Colonic mucosa (tissue), 4 donors: ENCODE measurements around the gene ELP2. TPM values are rescaled to one million over a fixed set of nuclear protein-coding genes. Genes with fewer than 3 reads are reported as not detected.
"Not testable (repeated sequence)": the region's sequence is repeated elsewhere in the genome, so short reads cannot be mapped to it uniquely, and the experiment has no call there.

Experiments
- DNase-seq: peaks from one replicate; pipeline ENCODE4 v3.0.0-alpha.2; 2020
- H3K27ac ChIP-seq: fragments of 200-600 bp; one replicate; pipeline ENCODE4 v1.8.0; 2021
- H3K27me3 ChIP-seq: fragments of 200-600 bp; one replicate; pipeline ENCODE4 v1.8.0; 2021
- H3K36me3 ChIP-seq: fragments of 200-600 bp; one replicate; pipeline ENCODE4 v1.8.0; 2021
- H3K4me1 ChIP-seq: fragments of 200-600 bp; one replicate; pipeline ENCODE4 v1.8.0; 2021; ENCODE audit warnings: mild to moderate bottlenecking
- H3K4me3 ChIP-seq: fragments of 200-600 bp; one replicate; pipeline ENCODE4 v1.8.0; 2021
- H3K9ac ChIP-seq, 2 donors: one replicate each; pipeline ENCODE4 v1.7.0; 2013; ENCODE audit warnings: control low read depth in 2 of 2, low read depth in 2 of 2, low read length in 2 of 2
- H3K9me3 ChIP-seq: fragments of 200-600 bp; one replicate; pipeline ENCODE4 v1.8.0; 2021
- intact Hi-C: fragments of 100-400 bp; cut with DNase I; formaldehyde crosslinking; loops from one replicate; pipeline ENCODE4 v1.14.1; 2022
- total RNA-seq, 2 donors: library from RNA; stranded (reverse); fragmentation: NEBNext Ultra II Directional in 1 of 2; extraction: Animal tissue kit (Norgen Biotek cat#: 25700) in 1 of 2; gene quantifications; one replicate each; pipeline ENCODE4 v1.2.1, GENCODE V29; 2021
- TF ChIP-seq, protein P1 (sequence below): fragments of 200-600 bp; IDR thresholded peaks from one replicate; pipeline ENCODE4 v1.8.0; 2022; ENCODE audit warnings: antibody characterized with exemption, mild to moderate bottlenecking
- donor health status: healthy.
- donor health status: DM: no; HTN: no; CAD: no.
- donor health status: DM: no; HTN: no; CAD: no.

Gene ELP2
- total RNA-seq, 2 donors from 2014 or later: 48.3 to 51.6 TPM

DNA sequence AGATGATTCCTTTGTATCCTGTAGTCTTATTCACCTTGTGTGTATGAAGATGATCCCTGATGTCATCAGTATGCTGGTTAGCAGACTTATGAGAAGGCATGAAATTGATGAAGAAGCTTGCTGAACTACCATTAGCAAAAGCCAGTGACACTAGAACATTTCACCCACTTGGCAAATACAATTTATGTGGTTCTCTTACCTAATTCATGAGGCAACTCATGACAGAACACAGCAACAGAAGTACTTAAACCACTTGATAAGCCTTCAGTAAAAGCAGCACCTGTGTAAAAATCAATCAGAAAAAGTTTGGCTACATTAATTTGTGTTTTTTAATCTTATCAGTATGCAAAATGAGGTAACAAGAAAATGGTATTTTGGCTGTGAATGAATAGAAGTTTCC lies 17.4 kb upstream of the ELP2 start:
- intact Hi-C loops: no loop called here
- no peaks in the 10 kb centered on the region for H3K27me3 ChIP-seq
- no peaks in the 10 kb centered on the region for H3K4me1 ChIP-seq
- peaks cover 8% of the 10 kb centered on the region for H3K36me3 ChIP-seq
- H3K9me3 ChIP-seq: no peaks in the 10 kb centered on the region
- no peak for DNase-seq
- TF ChIP-seq, protein P1, sequence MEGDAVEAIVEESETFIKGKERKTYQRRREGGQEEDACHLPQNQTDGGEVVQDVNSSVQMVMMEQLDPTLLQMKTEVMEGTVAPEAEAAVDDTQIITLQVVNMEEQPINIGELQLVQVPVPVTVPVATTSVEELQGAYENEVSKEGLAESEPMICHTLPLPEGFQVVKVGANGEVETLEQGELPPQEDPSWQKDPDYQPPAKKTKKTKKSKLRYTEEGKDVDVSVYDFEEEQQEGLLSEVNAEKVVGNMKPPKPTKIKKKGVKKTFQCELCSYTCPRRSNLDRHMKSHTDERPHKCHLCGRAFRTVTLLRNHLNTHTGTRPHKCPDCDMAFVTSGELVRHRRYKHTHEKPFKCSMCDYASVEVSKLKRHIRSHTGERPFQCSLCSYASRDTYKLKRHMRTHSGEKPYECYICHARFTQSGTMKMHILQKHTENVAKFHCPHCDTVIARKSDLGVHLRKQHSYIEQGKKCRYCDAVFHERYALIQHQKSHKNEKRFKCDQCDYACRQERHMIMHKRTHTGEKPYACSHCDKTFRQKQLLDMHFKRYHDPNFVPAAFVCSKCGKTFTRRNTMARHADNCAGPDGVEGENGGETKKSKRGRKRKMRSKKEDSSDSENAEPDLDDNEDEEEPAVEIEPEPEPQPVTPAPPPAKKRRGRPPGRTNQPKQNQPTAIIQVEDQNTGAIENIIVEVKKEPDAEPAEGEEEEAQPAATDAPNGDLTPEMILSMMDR: no peak
- no peak overlapping the region for H3K4me3 ChIP-seq
- H3K9ac ChIP-seq: no peak overlapping the region
- no peak overlapping the region for H3K27ac ChIP-seq

DNA sequence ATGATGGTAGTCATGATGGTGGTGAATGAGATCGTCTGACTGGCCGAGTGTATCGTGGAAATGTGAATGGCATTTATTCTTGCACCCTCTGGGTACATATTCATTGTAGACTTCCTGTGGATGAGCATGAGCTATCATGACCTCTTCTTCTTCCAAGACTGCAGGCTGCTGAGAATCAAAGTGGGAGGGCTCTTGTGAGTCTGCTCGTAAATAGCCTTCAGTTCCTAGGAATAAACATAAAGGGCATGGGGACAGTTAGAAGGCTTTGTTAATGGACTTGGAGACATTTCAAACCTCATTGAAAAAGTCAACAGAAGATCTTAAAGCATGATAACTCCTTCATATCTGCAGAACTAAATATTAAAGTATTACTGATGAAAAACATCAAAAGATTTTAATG lies 15.4 kb upstream of the ELP2 start:
- intact Hi-C loops: no loop called here
- H3K36me3 ChIP-seq: peaks cover 8% of the 10 kb centered on the region
- H3K27ac ChIP-seq: no peak overlapping the region
- H3K27me3 ChIP-seq: no peaks in the 10 kb centered on the region
- no peak overlapping the region for H3K4me3 ChIP-seq
- H3K9ac ChIP-seq: no peak overlapping the region
- TF ChIP-seq, protein P1: no peak
- no peak for DNase-seq
- no peaks in the 10 kb centered on the region for H3K9me3 ChIP-seq
- no peaks in the 10 kb centered on the region for H3K4me1 ChIP-seq

DNA sequence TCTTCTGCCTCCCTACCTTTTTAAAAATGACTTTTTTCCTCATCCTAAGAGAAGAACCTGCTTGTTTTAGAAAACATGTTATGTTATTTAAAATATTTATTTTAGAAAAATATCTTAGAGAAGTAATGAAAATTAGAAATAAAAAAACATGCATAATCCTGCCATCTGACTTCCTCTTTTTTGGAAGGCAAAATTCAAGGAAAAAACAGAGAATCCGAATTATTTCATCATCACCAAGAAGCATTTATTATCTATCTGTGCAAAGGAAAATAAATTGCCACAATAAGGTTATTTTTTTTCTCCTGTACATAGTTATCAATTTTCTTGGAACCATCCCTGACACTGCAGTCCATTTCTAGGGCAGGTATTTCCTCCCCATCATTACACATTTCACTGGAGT lies 15.0 kb upstream of the ELP2 start:
- no peaks in the 10 kb centered on the region for H3K27me3 ChIP-seq
- H3K4me1 ChIP-seq: no peaks in the 10 kb centered on the region
- TF ChIP-seq, protein P1: no peak
- DNase-seq: no peak
- H3K27ac ChIP-seq: no peak overlapping the region
- no peak overlapping the region for H3K9ac ChIP-seq
- H3K9me3 ChIP-seq: no peaks in the 10 kb centered on the region
- intact Hi-C loops: no loop called here
- no peak overlapping the region for H3K4me3 ChIP-seq
- H3K36me3 ChIP-seq: peaks cover 8% of the 10 kb centered on the region

DNA sequence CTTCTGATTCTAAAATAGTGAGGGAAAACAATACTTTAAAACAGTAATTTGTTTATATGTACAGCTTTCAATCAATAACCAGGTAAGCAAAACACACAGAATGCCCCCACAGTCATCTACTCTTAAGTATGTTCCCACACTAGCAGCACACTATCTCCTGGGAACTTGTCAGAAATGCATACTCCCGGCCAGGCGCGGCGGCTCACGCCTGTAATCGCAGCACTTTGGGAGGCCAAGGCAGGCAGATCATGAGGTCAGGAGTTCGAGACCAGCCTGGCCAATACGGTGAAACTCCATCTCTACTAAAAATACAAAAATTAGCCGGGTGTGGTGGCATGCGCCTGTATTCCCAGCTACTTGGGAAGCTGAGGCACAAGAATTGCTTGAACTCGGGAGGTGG lies 12.9 kb upstream of the ELP2 start:
- DNase-seq, H3K4me1 ChIP-seq, H3K4me3 ChIP-seq, H3K36me3 ChIP-seq, H3K27me3 ChIP-seq, H3K27ac ChIP-seq, H3K9me3 ChIP-seq, H3K9ac ChIP-seq, intact Hi-C loops: not testable (repeated sequence)

DNA sequence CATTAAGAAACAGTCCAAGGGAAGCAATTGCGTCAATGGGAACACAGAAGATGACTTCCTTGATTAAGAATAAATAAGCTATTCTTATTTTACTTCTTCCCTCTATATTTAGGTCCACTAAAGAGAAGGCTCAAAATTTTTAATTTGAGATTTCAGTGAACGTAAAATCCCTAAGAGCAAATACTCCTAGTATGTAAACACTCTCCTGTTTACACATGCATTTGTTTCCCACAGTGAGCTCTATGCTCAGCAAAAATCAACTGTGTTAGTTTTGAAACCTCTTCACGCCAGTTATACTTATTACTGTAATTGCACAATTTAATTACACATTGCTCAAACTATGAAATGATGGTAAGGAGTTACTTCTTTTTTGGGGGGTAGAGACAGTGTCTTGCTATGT lies 9.4 kb upstream of the ELP2 start:
- TF ChIP-seq, protein P1: no peak
- Histone ChIP-seq H3K27ac (no peak overlapping the region), H3K9me3 (no peaks in the 10 kb centered on the region), H3K4me1 (no peaks in the 10 kb centered on the region), H3K36me3 (no peaks in the 10 kb centered on the region), H3K27me3 (no peaks in the 10 kb centered on the region), H3K9ac (no peak overlapping the region), H3K4me3 (no peak overlapping the region)
- DNase-seq: no peak
- intact Hi-C loops: no loop called here

DNA sequence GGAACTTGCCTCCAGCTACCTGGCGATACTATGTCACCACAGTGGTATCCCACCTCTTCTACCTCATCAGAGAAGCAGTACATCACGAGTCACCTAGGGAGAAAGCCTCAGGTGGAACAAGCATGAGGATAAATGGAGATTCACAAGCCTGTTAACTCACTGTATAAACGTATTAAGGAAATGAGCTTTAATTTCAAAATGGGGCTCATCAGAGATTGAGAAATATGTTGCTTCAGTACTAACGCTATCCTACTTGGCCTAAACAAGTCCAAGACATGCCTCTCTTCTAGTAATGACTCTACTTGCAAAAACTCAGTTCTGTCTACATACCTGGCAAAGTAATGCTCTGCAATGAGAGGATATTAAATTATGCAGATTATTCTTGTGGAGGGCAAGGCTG lies 4.9 kb upstream of the ELP2 start:
- Histone ChIP-seq H3K27ac (no peak overlapping the region), H3K4me1 (no peaks in the 10 kb centered on the region), H3K9ac (no peak overlapping the region), H3K4me3 (no peak overlapping the region), H3K9me3 (no peaks in the 10 kb centered on the region), H3K27me3 (no peaks in the 10 kb centered on the region), H3K36me3 (no peaks in the 10 kb centered on the region)
- intact Hi-C loops: no loop called here
- TF ChIP-seq, protein P1: no peak
- no peak for DNase-seq
